HepG2 (cell line): ENCODE results near the gene PLEKHA3. TPM values are rescaled to one million over a fixed set of nuclear protein-coding genes. Genes with fewer than 3 reads are reported as not detected.

Experiments
- BRD4 ChIP-seq: sonication (generic); formaldehyde crosslinking; IDR thresholded peaks from 2 replicates; pipeline ENCODE4 v1.4.0; 2020; ENCODE audit warnings: missing genetic modification reagents
- CSRNP1 ChIP-seq: sonication (generic); formaldehyde crosslinking; IDR thresholded peaks from 2 replicates; pipeline ENCODE4 v1.8.1; 2023; ENCODE audit warnings: mild to moderate bottlenecking, missing genetic modification reagents
- EED ChIP-seq: sonication (generic); formaldehyde crosslinking; IDR thresholded peaks from 2 replicates; pipeline ENCODE4 v1.5.0; 2020; ENCODE audit warnings: mild to moderate bottlenecking, missing genetic modification reagents
- GTF2F1 ChIP-seq: fragments of 150-350 bp; IDR thresholded peaks from 2 replicates; pipeline ENCODE4 v1.6.1; 2014; ENCODE audit warnings: low read length
- KDM5A ChIP-seq: fragments of 200-600 bp; sonication (generic); IDR thresholded peaks from 2 replicates; pipeline ENCODE4 v1.7.0; 2018; ENCODE audit warnings: antibody characterized with exemption, mild to moderate bottlenecking, low read length, borderline replicate concordance
- KMT2A ChIP-seq: sonication (generic); formaldehyde crosslinking; IDR thresholded peaks from 2 replicates; pipeline ENCODE4 v1.4.0; 2020; ENCODE audit warnings: missing genetic modification reagents
- MBD4 ChIP-seq: IDR thresholded peaks from 2 replicates; pipeline ENCODE4 v1.6.1; 2012; ENCODE audit warnings: low read length, inconsistent platforms, borderline replicate concordance
- MED8 ChIP-seq: sonication (generic); formaldehyde crosslinking; IDR thresholded peaks from 2 replicates; pipeline ENCODE4 v1.8.1; 2023; ENCODE audit warnings: mild to moderate bottlenecking, missing genetic modification reagents; ENCODE audit not compliant: insufficient replicate concordance
- MLX ChIP-seq: IDR thresholded peaks from 2 replicates; pipeline ENCODE4 v1.6.1; 2016
- MTA1 ChIP-seq: sonication (generic); formaldehyde crosslinking; IDR thresholded peaks from 2 replicates; pipeline ENCODE4 v1.4.0; 2020; ENCODE audit warnings: missing genetic modification reagents, mild to moderate bottlenecking, borderline replicate concordance
- NCOA5 ChIP-seq: sonication (generic); formaldehyde crosslinking; IDR thresholded peaks from 2 replicates; pipeline ENCODE4 v1.4.0; 2020; ENCODE audit warnings: missing genetic modification reagents
- NFATC3 ChIP-seq: sonication (generic); formaldehyde crosslinking; IDR thresholded peaks from 2 replicates; pipeline ENCODE4 v1.5.1; 2020; ENCODE audit warnings: mild to moderate bottlenecking, missing genetic modification reagents
- NFYC ChIP-seq: IDR thresholded peaks from 2 replicates; pipeline ENCODE4 v1.6.1; 2016; ENCODE audit warnings: missing genetic modification reagents, missing compliant biosample characterization
- SMAD9 ChIP-seq: sonication (generic); formaldehyde crosslinking; IDR thresholded peaks from 2 replicates; pipeline ENCODE4 v1.5.1; 2020; ENCODE audit warnings: mild to moderate bottlenecking, missing genetic modification reagents
- SNAI1 ChIP-seq: sonication (generic); formaldehyde crosslinking; IDR thresholded peaks from 2 replicates; pipeline ENCODE4 v1.5.0; 2020; ENCODE audit warnings: mild to moderate bottlenecking, missing genetic modification reagents, borderline replicate concordance
- SYNCRIP ChIP-seq: fragments of 200-400 bp; formaldehyde crosslinking; IDR thresholded peaks from 2 replicates; pipeline ENCODE4 v1.6.1; 2018; ENCODE audit warnings: mild to moderate bottlenecking, low read depth, low read length; ENCODE audit not compliant: insufficient read depth
- TBX3 ChIP-seq: fragments of 450-650 bp; IDR thresholded peaks from 2 replicates; pipeline ENCODE4 v1.6.1; 2017; ENCODE audit warnings: antibody characterized with exemption, mild to moderate bottlenecking, inconsistent platforms, borderline replicate concordance
- ZFP82 ChIP-seq: sonication (generic); formaldehyde crosslinking; IDR thresholded peaks from 2 replicates; pipeline ENCODE4 v1.5.1; 2020; ENCODE audit warnings: mild to moderate bottlenecking, missing genetic modification reagents, borderline replicate concordance
- ZFYVE20 ChIP-seq: sonication (generic); formaldehyde crosslinking; IDR thresholded peaks from 2 replicates; pipeline ENCODE4 v1.8.0; 2023; ENCODE audit warnings: low read depth, mild to moderate bottlenecking, moderate library complexity, missing genetic modification reagents, borderline replicate concordance
- ZKSCAN1 ChIP-seq: fragments of 150-350 bp; IDR thresholded peaks from 2 replicates; pipeline ENCODE4 v1.6.1; 2014; ENCODE audit warnings: low read length
- ZNF180 ChIP-seq: sonication (generic); formaldehyde crosslinking; IDR thresholded peaks from 2 replicates; pipeline ENCODE4 v1.4.0; 2020; ENCODE audit warnings: low read depth, missing genetic modification reagents, borderline replicate concordance
- ZNF205 ChIP-seq: IDR thresholded peaks from 2 replicates; pipeline ENCODE4 v1.6.1; 2018; ENCODE audit warnings: missing biosample characterization, missing genetic modification reagents
- ZNF224 ChIP-seq: sonication (generic); formaldehyde crosslinking; IDR thresholded peaks from 2 replicates; pipeline ENCODE4 v1.5.0; 2020; ENCODE audit warnings: mild to moderate bottlenecking, missing genetic modification reagents
- ZNF326 ChIP-seq: sonication (generic); formaldehyde crosslinking; IDR thresholded peaks from 2 replicates; pipeline ENCODE4 v1.4.0; 2020; ENCODE audit warnings: missing genetic modification reagents, borderline replicate concordance
- ZNF558 ChIP-seq: sonication (generic); formaldehyde crosslinking; IDR thresholded peaks from 2 replicates; pipeline ENCODE4 v1.9.0; 2022; ENCODE audit warnings: mild to moderate bottlenecking, missing genetic modification reagents, borderline replicate concordance
- ZNF749 ChIP-seq: sonication (generic); formaldehyde crosslinking; IDR thresholded peaks from 2 replicates; pipeline ENCODE4 v1.8.0; 2022; ENCODE audit warnings: mild to moderate bottlenecking, missing genetic modification reagents, moderate library complexity, borderline replicate concordance
- ZNF850 ChIP-seq: sonication (generic); formaldehyde crosslinking; conservative IDR thresholded peaks from 2 replicates; pipeline ENCODE4 v1.9.0; 2021; ENCODE audit warnings: mild to moderate bottlenecking, missing genetic modification reagents
- ZNF883 ChIP-seq: sonication (generic); formaldehyde crosslinking; IDR thresholded peaks from 2 replicates; pipeline ENCODE4 v1.5.1; 2020; ENCODE audit warnings: mild to moderate bottlenecking, missing genetic modification reagents; ENCODE audit errors: not compliant biosample characterization
- ZSCAN12 ChIP-seq: sonication (generic); formaldehyde crosslinking; IDR thresholded peaks from 2 replicates; pipeline ENCODE4 v1.9.0; 2021; ENCODE audit warnings: mild to moderate bottlenecking, missing genetic modification reagents
- polyA plus RNA-seq, 8 experiments: library from polyadenylated mRNA; depleted of rRNA in 3 of 8; stranded (reverse) in 7 of 8; unstranded in 1 of 8; fragments of >200 nt; fragmentation: Illumina TruSeq in 4 of 8; extraction: Trizol in 4 of 8; gene quantifications; 2 replicates each; pipeline versions ENCODE4 v1.2.1 to v1.2.3, GENCODE V29; 2011 to 2016; ENCODE audit warnings: low read depth in 4 of 8, missing spikeins in 1 of 8, mixed read lengths in 1 of 8; ENCODE audit not compliant: insufficient read depth in 1 of 8
- total RNA-seq, 5 experiments: library from RNA; depleted of rRNA; stranded (reverse); fragments of >200 nt; fragmentation: Illumina TruSeq; extraction: Trizol; gene quantifications; 2 replicates each; pipeline ENCODE4 v1.2.3, GENCODE V29; 2016; ENCODE audit warnings: low read depth in 1 of 5
- TF ChIP-seq, protein P1 (sequence below): sonication (generic); formaldehyde crosslinking; IDR thresholded peaks from 2 replicates; pipeline ENCODE4 v1.4.0; 2020; ENCODE audit warnings: missing genetic modification reagents

Gene PLEKHA3
- total and polyA plus RNA-seq, 2 of the 13 experiments (the other 11 are each of a cell fraction or from before 2014, with no cell fraction given), result 11.7 to 23.1 TPM

DNA sequence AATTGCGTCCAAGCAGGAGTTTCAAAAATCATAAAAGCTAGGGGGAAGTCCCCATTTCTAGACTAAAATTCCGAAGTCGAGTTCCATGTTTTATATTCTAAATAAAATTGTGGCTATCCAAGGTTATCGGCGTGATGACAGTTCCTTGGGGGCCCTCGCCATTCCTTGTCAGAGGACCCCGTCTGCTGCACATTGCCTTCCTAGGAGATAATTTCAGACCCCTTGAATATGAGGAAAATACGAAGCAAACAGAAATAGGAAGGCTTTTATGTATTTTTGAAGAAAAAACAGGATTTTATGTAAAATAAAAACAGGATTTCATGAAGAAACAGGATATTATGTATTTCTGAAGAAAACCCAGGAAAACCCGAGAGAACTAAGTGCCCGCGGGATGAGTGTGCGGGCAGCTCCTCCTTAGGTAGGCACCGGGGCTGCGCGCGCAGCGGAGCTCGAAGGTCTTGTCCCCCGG is 465 bp upstream of the PLEKHA3 start (continued):
- TF ChIP-seq GTF2F1 (no peak), TBX3 (no peak), SMAD9 (CRISPR knock-in tag) (no peak), ZNF205 (CRISPR knock-in tag) (no peak), ZNF224 (CRISPR knock-in tag) (no peak), KDM5A (peak; percentile 64; the same call in 1 of the 2 replicates), ZNF883 (CRISPR knock-in tag) (no peak), ZNF326 (CRISPR knock-in tag) (no peak), MTA1 (no peak), ZSCAN12 (CRISPR knock-in tag) (no peak), SYNCRIP (no peak), NCOA5 (CRISPR knock-in tag) (no peak), KMT2A (CRISPR knock-in tag) (no peak), MBD4 (no peak), NFYC (CRISPR knock-in tag) (no peak), EED (no peak), MED8 (CRISPR knock-in tag) (no peak), BRD4 (CRISPR knock-in tag) (no peak), ZNF749 (CRISPR knock-in tag) (no peak), ZFP82 (no peak), MLX (CRISPR knock-in tag) (no peak), SNAI1 (CRISPR knock-in tag) (0 out of 2 replicates have a peak, but pooled peaks have one; percentile 62), CSRNP1 (CRISPR knock-in tag) (no peak), ZNF850 (CRISPR knock-in tag) (no peak), ZFYVE20 (CRISPR knock-in tag) (no peak), ZKSCAN1 (no peak), NFATC3 (no peak), ZNF180 (CRISPR knock-in tag) (no peak), ZNF558 (CRISPR knock-in tag) (no peak)
- TF ChIP-seq, protein P1, sequence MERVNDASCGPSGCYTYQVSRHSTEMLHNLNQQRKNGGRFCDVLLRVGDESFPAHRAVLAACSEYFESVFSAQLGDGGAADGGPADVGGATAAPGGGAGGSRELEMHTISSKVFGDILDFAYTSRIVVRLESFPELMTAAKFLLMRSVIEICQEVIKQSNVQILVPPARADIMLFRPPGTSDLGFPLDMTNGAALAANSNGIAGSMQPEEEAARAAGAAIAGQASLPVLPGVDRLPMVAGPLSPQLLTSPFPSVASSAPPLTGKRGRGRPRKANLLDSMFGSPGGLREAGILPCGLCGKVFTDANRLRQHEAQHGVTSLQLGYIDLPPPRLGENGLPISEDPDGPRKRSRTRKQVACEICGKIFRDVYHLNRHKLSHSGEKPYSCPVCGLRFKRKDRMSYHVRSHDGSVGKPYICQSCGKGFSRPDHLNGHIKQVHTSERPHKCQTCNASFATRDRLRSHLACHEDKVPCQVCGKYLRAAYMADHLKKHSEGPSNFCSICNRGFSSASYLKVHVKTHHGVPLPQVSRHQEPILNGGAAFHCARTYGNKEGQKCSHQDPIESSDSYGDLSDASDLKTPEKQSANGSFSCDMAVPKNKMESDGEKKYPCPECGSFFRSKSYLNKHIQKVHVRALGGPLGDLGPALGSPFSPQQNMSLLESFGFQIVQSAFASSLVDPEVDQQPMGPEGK (CRISPR knock-in tag), result no peak
